ENCODE measurements around the gene SENP1. TPM values are rescaled to one million over a fixed set of nuclear protein-coding genes. Genes with fewer than 3 reads are reported as not detected.

Gene SENP1
- total and polyA plus RNA-seq, 12 donors: 3.0 to 21.6 (median 11.2) TPM

DNA sequence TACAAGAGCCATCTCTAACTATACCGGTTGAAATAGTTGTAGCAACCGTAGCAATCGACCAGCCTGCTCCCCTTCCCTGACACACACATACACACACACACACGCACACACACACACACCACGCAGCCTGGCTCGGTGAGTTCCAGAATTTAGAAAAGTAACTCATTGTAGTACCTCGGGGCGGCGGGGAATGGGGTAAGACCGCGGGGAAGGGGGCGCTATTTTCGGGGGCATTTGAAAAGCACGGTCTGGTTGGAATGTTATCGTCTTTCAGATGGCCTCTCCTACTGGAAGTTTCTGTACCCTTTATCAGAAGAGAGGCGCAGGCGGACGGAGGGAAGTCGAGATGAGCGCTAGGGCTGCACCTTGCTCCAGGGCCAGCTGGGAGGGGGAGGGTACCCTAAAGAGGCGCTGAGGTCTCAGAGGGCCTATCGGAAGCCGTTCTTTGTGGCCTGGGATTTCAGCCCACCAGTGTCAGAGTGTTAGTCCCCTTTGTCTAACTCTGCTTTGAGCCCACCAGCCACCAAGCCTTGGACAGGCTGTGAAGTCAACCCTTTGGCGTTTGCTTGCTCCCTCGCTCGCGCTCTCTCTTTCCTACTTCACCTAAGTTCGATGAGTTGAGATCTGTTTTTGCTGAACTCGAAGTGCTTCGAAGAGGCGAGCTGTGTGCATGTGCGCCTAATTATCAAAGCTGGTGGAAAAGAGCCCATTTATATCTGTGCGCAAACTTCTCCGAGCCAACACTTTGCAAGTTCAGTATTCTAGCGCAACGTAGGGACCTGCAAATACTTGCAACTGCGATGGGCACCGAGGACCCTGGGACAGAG, 102.4 kb downstream of the SENP1 start:
- H3K4me1 ChIP-seq (replicated peaks in 1 of 2): peaks cover 21 to 27% of the 10 kb centered on the region in 2 donors
- H3K36me3 ChIP-seq (replicated peaks in 1 of 2): no peaks in the 10 kb centered on the region
- no peaks in the 10 kb centered on the region for H3K9me3 ChIP-seq (replicated peaks in 1 of 3)
- intact Hi-C loops (cut with DNase I): no loop called here
- H3K27ac ChIP-seq: no peak overlapping the region
- H3K4me3 ChIP-seq: peak overlapping the region in 1 of 4 donors; percentile 46
- 32 to 49% (median 37%) methylated on average over 26 to 38 of the region's 38 CpGs for WGBS, 4 donors
- TF ChIP-seq POLR2A (IDR thresholded peaks at IDR 0.05): no peak
- TF ChIP-seq CTCF (IDR thresholded peaks at IDR 0.05): no peak
- DNase-seq: no peak
- H3K27me3 ChIP-seq: peaks cover 46% of the 10 kb centered on the region

DNA sequence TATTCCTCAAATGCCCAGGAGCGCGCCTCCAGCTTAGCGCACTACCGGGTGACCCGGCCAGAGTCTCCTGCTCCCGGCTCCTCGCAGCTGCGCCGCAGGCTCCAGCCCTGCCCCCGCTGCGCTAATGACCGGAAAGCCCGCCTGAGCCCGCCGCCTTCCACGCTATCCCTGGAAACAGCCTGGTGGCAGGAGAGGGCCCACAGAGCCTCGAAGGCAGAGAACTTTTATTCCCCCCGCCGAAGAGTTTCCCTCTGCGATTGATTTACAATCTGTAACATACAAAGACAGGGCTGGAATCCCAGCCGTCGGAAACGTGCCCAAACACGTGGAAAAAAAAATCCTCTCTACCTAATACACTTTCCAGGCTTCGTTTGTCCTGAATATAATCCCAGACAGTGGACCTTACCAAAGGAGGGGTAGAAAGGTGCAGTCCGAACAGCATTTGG, 103.1 kb downstream of the SENP1 start:
- peaks cover 49% of the 10 kb centered on the region for H3K27me3 ChIP-seq
- H3K9me3 ChIP-seq (replicated peaks in 1 of 3): no peaks in the 10 kb centered on the region
- peaks cover 21 to 27% of the 10 kb centered on the region in 2 donors for H3K4me1 ChIP-seq (replicated peaks in 1 of 2)
- intact Hi-C loops (cut with DNase I): no loop called here
- DNase-seq: peak in 1 of 7 donors; percentile 35
- H3K4me3 ChIP-seq: peak overlapping the region in 1 of 4 donors; percentile 66
- no peaks in the 10 kb centered on the region for H3K36me3 ChIP-seq (replicated peaks in 1 of 2)
- H3K27ac ChIP-seq: no peak overlapping the region
- WGBS, 4 donors: 31 to 40% (median 36%) methylated on average over 10 to 26 of the region's 26 CpGs
- TF ChIP-seq CTCF (IDR thresholded peaks at IDR 0.05): no peak
- TF ChIP-seq POLR2A (IDR thresholded peaks at IDR 0.05): no peak

DNA sequence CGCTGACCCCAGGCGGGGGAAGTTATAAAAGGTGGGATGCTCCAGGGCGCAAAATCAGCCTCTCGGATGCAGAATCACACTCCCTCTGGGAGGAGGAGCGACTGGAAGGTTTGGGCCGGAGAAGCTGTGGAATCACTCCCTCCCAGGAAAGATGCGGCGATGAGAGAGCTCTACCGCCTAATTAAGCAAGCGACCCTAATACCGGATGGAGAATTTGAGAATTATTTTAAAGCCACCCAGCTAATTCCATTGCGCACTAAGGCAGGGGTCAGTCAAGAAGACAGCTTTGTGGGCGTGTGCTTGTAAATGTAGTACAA, 103.5 kb downstream of the SENP1 start:
- DNase-seq: no peak
- Histone ChIP-seq H3K27ac (no peak overlapping the region), H3K4me3 (peak overlapping the region in 1 of 4 donors; percentile 66), H3K4me1 (replicated peaks in 1 of 2) (peaks cover 21 to 27% of the 10 kb centered on the region in 2 donors), H3K36me3 (replicated peaks in 1 of 2) (no peaks in the 10 kb centered on the region), H3K27me3 (peaks cover 49% of the 10 kb centered on the region), H3K9me3 (replicated peaks in 1 of 3) (no peaks in the 10 kb centered on the region)
- no peak for TF ChIP-seq POLR2A (IDR thresholded peaks at IDR 0.05)
- TF ChIP-seq CTCF (IDR thresholded peaks at IDR 0.05): no peak
- intact Hi-C loops (cut with DNase I): no loop called here
- 25 to 39% (median 31%) methylated on average over 13 of the region's 13 CpGs for WGBS, 4 donors

- peak in 5 of 7 donors; percentile 39 to 54 (median 48) for DNase-seq
- no peaks in the 10 kb centered on the region for H3K36me3 ChIP-seq (replicated peaks in 1 of 2)
- H3K9me3 ChIP-seq (replicated peaks in 1 of 3): no peaks in the 10 kb centered on the region
- peak overlapping the region in 2 of 4 donors; percentile 18 to 66 for H3K4me3 ChIP-seq
- WGBS, 4 donors: 5 to 17% (median 11%) methylated on average over 13 to 57 of the region's 57 CpGs
- H3K27ac ChIP-seq: peak overlapping the region in 1 of 5 donors; percentile 27
- TF ChIP-seq CTCF (IDR thresholded peaks at IDR 0.05): no peak
- no peak for TF ChIP-seq POLR2A (IDR thresholded peaks at IDR 0.05)
- peaks cover 49% of the 10 kb centered on the region for H3K27me3 ChIP-seq
- peaks cover 21 to 27% of the 10 kb centered on the region in 2 donors for H3K4me1 ChIP-seq (replicated peaks in 1 of 2)
- intact Hi-C loops (cut with DNase I): no loop called here
Observed at GRCh38 chr12:48001505-48002413, 104.1 kb downstream of the SENP1 start.

All from adrenal gland (tissue), 12 donors.